D341Med (cell line): ENCODE results near the gene PER3.

Experiments
- DNase-seq: peaks from one replicate; pipeline ENCODE4 v3.0.0; 2012; ENCODE audit warnings: low spot score

PER3 gene

GRCh38 chr1:7873801-7874795 is 90.0 kb downstream of the PER3 start:
- DNase-seq: no peak

GRCh38 chr1:7878027-7878426 is 93.9 kb downstream of the PER3 start:
- DNase-seq: no peak

GRCh38 chr1:7879228-7879627 is 95.1 kb downstream of the PER3 start:
- no peak for DNase-seq

GRCh38 chr1:7884757-7885156 is 100.7 kb downstream of the PER3 start:
- DNase-seq: no peak

GRCh38 chr1:7885513-7886404 is 101.7 kb downstream of the PER3 start:
- DNase-seq: no peak

- DNase-seq: no peak
Observed at GRCh38 chr1:7886405-7886745, 102.3 kb downstream of the PER3 start.

- DNase-seq: no peak
Observed at GRCh38 chr1:7888248-7889081, 104.4 kb downstream of the PER3 start.

- DNase-seq: no peak
Observed at GRCh38 chr1:7890853-7891252, 106.8 kb downstream of the PER3 start.

GRCh38 chr1:7891804-7892203 is 107.7 kb downstream of the PER3 start:
- no peak for DNase-seq

GRCh38 chr1:7893529-7894180 is 109.6 kb downstream of the PER3 start:
- DNase-seq: no peak
